AG04450 (cell line): Measurements from ENCODE around the gene ENOSF1. TPM values are rescaled to one million over a fixed set of nuclear protein-coding genes. Genes with fewer than 3 reads are reported as not detected.
A peak's percentile ranks its signal among the peaks of the same experiment; 100 is the strongest.

Source experiments
- CTCF ChIA-PET: fragments of 300-600, 350-600 bp; formaldehyde crosslinking; extraction: SDS; loops from one replicate; lab custom pipeline; 2022; ENCODE audit warnings: antibody characterized with exemption, inconsistent platforms; lab: Charles Lee
- POLR2A ChIA-PET: fragments of 350-600 bp; formaldehyde crosslinking; extraction: SDS; loops from one replicate; lab custom pipeline; 2021; ENCODE audit warnings: antibody characterized with exemption, inconsistent platforms; lab: Yijun Ruan, JAX
- DNase-seq: peaks from one replicate; pipeline ENCODE4 v3.0.0-alpha.2; 2011; ENCODE audit warnings: low read depth, low spot score
- H3K27ac ChIP-seq: one replicate; pipeline ENCODE4 v1.5.1; 2012; ENCODE audit warnings: low read depth, low read length, control low read depth
- H3K27me3 ChIP-seq: one replicate; pipeline ENCODE4 v1.6.0; 2012; ENCODE audit warnings: low read length; ENCODE audit not compliant: control insufficient read depth, insufficient read depth
- H3K4me3 ChIP-seq: 2 replicates; pipeline ENCODE4 v1.5.1; 2011; ENCODE audit warnings: mild to moderate bottlenecking, low read depth, low read length, control low read depth
- H3K9me3 ChIP-seq: 2 replicates; pipeline ENCODE4 v1.5.1; 2012; ENCODE audit warnings: low read length; ENCODE audit not compliant: control insufficient read depth, insufficient read depth
- CTCF ChIP-seq: IDR thresholded peaks from 2 replicates; pipeline ENCODE4 v1.5.1; 2011; ENCODE audit warnings: low read depth, low read length, control low read depth, inconsistent platforms
- polyA plus RNA-seq: library from polyadenylated mRNA; depleted of rRNA; stranded (reverse); fragments of >200 nt; gene quantifications from 2 replicates; pipeline ENCODE4 v1.2.3, GENCODE V29; 2011

The ENOSF1 gene
- polyA plus RNA-seq, 1 experiment, result 10.9 TPM

- H3K9me3 ChIP-seq, result no peaks in the 10 kb centered on the region
- no peak for TF ChIP-seq CTCF
- H3K27me3 ChIP-seq, result no peaks in the 10 kb centered on the region
- peak overlapping the region; percentile 96 for H3K27ac ChIP-seq
- DNase-seq, result peak; percentile 61
- POLR2A ChIA-PET, result interaction anchor here (0.7 to 2.1 kb wide), 3 partner anchors 9 to 131 kb away, joined by 3 to 6 read pairs (median 6); partner anchors contain the start of gene ENOSF1
- H3K4me3 ChIP-seq, result peak overlapping the region; percentile 29; the same call in 1 of the 2 replicates
- CTCF ChIA-PET, result interaction anchor here (0.8 to 2.7 kb wide), 3 partner anchors 36 to 136 kb away, joined by 3 to 7 read pairs (median 5); no protein-coding TSS in a partner anchor
Observed at GRCh38 chr18:703213-703967, 9.0 kb downstream of the ENOSF1 start.

- H3K9me3 ChIP-seq, result no peaks in the 10 kb centered on the region
- H3K27me3 ChIP-seq, result no peaks in the 10 kb centered on the region
- CTCF ChIA-PET, result interaction anchor here (1.5 kb wide), 1 partner anchor 142 kb away, joined by 4 read pairs; no protein-coding TSS in a partner anchor
- POLR2A ChIA-PET, result no interaction called here
- DNase-seq, result no peak
- H3K27ac ChIP-seq, result no peak overlapping the region
- H3K4me3 ChIP-seq, result no peak overlapping the region
- no peak for TF ChIP-seq CTCF
Observed at GRCh38 chr18:697800-698199, 14.6 kb downstream of the ENOSF1 start.

- Histone ChIP-seq H3K27me3 (no peaks in the 10 kb centered on the region), H3K4me3 (no peak overlapping the region), H3K9me3 (no peaks in the 10 kb centered on the region), H3K27ac (no peak overlapping the region)
- TF ChIP-seq CTCF, result no peak
- POLR2A ChIA-PET, result no interaction called here
- DNase-seq, result no peak
- CTCF ChIA-PET, result interaction anchor here (1.5 kb wide), 2 partner anchors 73 to 143 kb away, joined by 3 to 4 read pairs; no protein-coding TSS in a partner anchor
Observed at GRCh38 chr18:697012-697411, 15.4 kb downstream of the ENOSF1 start.

- POLR2A ChIA-PET, result no interaction called here
- TF ChIP-seq CTCF, result no peak
- no peak overlapping the region for H3K27ac ChIP-seq
- H3K4me3 ChIP-seq, result no peak overlapping the region
- H3K27me3 ChIP-seq, result no peaks in the 10 kb centered on the region
- DNase-seq, result no peak
- H3K9me3 ChIP-seq, result no peaks in the 10 kb centered on the region
- CTCF ChIA-PET, result no interaction called here
Observed at GRCh38 chr18:693466-694187, 18.8 kb downstream of the ENOSF1 start.

GRCh38 chr18:692824-693223 lies 19.6 kb downstream of the ENOSF1 start:
- no peak for DNase-seq
- POLR2A ChIA-PET, result interaction anchor here (0.6 kb wide), 1 partner anchor 8 kb away, joined by 9 read pairs; no protein-coding TSS in a partner anchor
- peak overlapping the region; percentile 3 for H3K27ac ChIP-seq
- CTCF ChIA-PET, result no interaction called here
- H3K27me3 ChIP-seq, result no peaks in the 10 kb centered on the region
- no peak overlapping the region for H3K4me3 ChIP-seq
- TF ChIP-seq CTCF, result no peak
- H3K9me3 ChIP-seq, result no peaks in the 10 kb centered on the region
